Peyer's patch (tissue), 4 donors: ENCODE measurements around the gene MT1M. TPM values are rescaled to one million over a fixed set of nuclear protein-coding genes. Genes with fewer than 3 reads are reported as not detected.
A peak's percentile ranks its signal among the peaks of the same experiment; 100 is the strongest.
"Not testable (repeated sequence)": the region's sequence is repeated elsewhere in the genome, so short reads cannot be mapped to it uniquely, and the experiment has no call there.

ENCODE experiments used
- DNase-seq, 3 donors: peaks; one replicate each; pipeline ENCODE4 v3.0.0-alpha.2; 2017 to 2019
- H3K27ac ChIP-seq, 4 donors: fragments of 200-600 bp; sonication (generic); one replicate each; pipeline ENCODE4 v1.5.1; 2016 to 2019
- H3K27me3 ChIP-seq, 2 donors: fragments of 200-600 bp; sonication (generic); one replicate each; pipeline ENCODE4 v1.5.1; 2019
- H3K36me3 ChIP-seq, 3 donors: fragments of 200-600 bp; sonication (generic); one replicate each; pipeline ENCODE4 v1.5.1; 2016 to 2019
- H3K4me1 ChIP-seq, 4 donors: fragments of 200-600 bp; sonication (generic); one replicate each; pipeline ENCODE4 v1.5.1; 2016 to 2019
- H3K4me3 ChIP-seq, 4 donors: fragments of 200-600 bp; sonication (generic); 1 replicate in 3 of 4; 2 replicates in 1 of 4; pipeline ENCODE4 v1.5.1; 2016 to 2019; ENCODE audit warnings: mild to moderate bottlenecking in 1 of 4
- H3K9me3 ChIP-seq, 4 donors: fragments of 200-600 bp; sonication (generic); one replicate each; pipeline ENCODE4 v1.5.1; 2016 to 2019; ENCODE audit warnings: mild to moderate bottlenecking in 1 of 4
- CTCF ChIP-seq, 6 experiments: fragments of 450-650 bp in 4 of 6; fragments of 200-600 bp in 2 of 6; sonication (generic) in 1 of 6; IDR thresholded peaks; one replicate each; pipeline ENCODE4 v1.5.1; 2017 to 2019; ENCODE audit warnings: antibody characterized with exemption in 6 of 6, mild to moderate bottlenecking in 3 of 6, moderate library complexity in 1 of 6
- POLR2A ChIP-seq, 2 donors: fragments of 450-650 bp; IDR thresholded peaks; one replicate each; pipeline ENCODE4 v1.5.1; 2017; ENCODE audit warnings: antibody characterized with exemption in 2 of 2, mild to moderate bottlenecking in 2 of 2, moderate library complexity in 2 of 2
- total RNA-seq, 4 donors: library from RNA; depleted of rRNA; stranded (reverse); fragments of >200 nt; gene quantifications; one replicate each; pipeline ENCODE4 v1.1.0, GENCODE V29; 2016

Gene MT1M
- total RNA-seq, 4 donors from 2014 or later = 3.5 to 252 (median 11.3) TPM

GRCh38 chr16:56657555-56658326 lies 25.3 kb downstream of the MT1M start, which contains the start of gene MT1F:
Gene MT1F (plus strand): TSS chr16:56657959. CDS start chr16:56658059, 100 bp downstream.
- no peaks in the 10 kb centered on the region for H3K9me3 ChIP-seq
- H3K27ac ChIP-seq = peak within 1 kb of the TSS; percentile 70 to 86 (median 76)
- no peaks in the 10 kb centered on the region for H3K27me3 ChIP-seq
- TF ChIP-seq CTCF (IDR thresholded peaks at IDR 0.05) (peak in 1 of 6 experiments; percentile 24), POLR2A (IDR thresholded peaks at IDR 0.05) (peak; percentile 79 to 87)
- peaks cover 0 to 6% (median 0%) of the 10 kb centered on the region in 3 donors for H3K36me3 ChIP-seq
- DNase-seq = peak; percentile 87 to 99 (median 97)
- peak within 1 kb of the TSS; percentile 53 to 74 (median 66) for H3K4me3 ChIP-seq
- peaks cover 0 to 13% (median 2%) of the 10 kb centered on the region in 4 donors for H3K4me1 ChIP-seq

- H3K4me3 ChIP-seq = peak overlapping the region; percentile 53 to 74 (median 66)
- no peaks in the 10 kb centered on the region for H3K9me3 ChIP-seq
- H3K36me3 ChIP-seq = peaks cover 0 to 6% (median 0%) of the 10 kb centered on the region in 3 donors
- TF ChIP-seq CTCF (IDR thresholded peaks at IDR 0.05) (no peak), POLR2A (IDR thresholded peaks at IDR 0.05) (no peak)
- DNase-seq = peak in 1 of 3 donors; percentile 68
- peak overlapping the region in 3 of 4 donors; percentile 74 to 86 (median 78) for H3K27ac ChIP-seq
- H3K4me1 ChIP-seq = peaks cover 0 to 18% (median 2%) of the 10 kb centered on the region in 4 donors
- H3K27me3 ChIP-seq = no peaks in the 10 kb centered on the region
Observed at GRCh38 chr16:56658327-56658875, 25.9 kb downstream of the MT1M start.

GRCh38 chr16:56662357-56663354 lies 30.2 kb downstream of the MT1M start:
- no peaks in the 10 kb centered on the region for H3K27me3 ChIP-seq
- no peaks in the 10 kb centered on the region for H3K9me3 ChIP-seq
- DNase-seq = peak in 1 of 3 donors; percentile 25
- peak overlapping the region; percentile 5 to 44 (median 34) for H3K4me3 ChIP-seq
- H3K36me3 ChIP-seq = peaks cover 0 to 6% (median 0%) of the 10 kb centered on the region in 3 donors
- peaks cover 0 to 18% (median 2%) of the 10 kb centered on the region in 4 donors for H3K4me1 ChIP-seq
- H3K27ac ChIP-seq = peak overlapping the region in 1 of 4 donors; percentile 46
- TF ChIP-seq POLR2A (IDR thresholded peaks at IDR 0.05) = no peak
- no peak for TF ChIP-seq CTCF (IDR thresholded peaks at IDR 0.05)

- Histone ChIP-seq H3K27me3 (no peaks in the 10 kb centered on the region), H3K4me1 (peaks cover 0 to 25% (median 0%) of the 10 kb centered on the region in 4 donors), H3K36me3 (peaks cover 0 to 6% (median 0%) of the 10 kb centered on the region in 3 donors), H3K27ac (no peak overlapping the region), H3K9me3 (no peaks in the 10 kb centered on the region), H3K4me3 (no peak overlapping the region)
- DNase-seq = no peak
- no peak for TF ChIP-seq CTCF (IDR thresholded peaks at IDR 0.05)
- no peak for TF ChIP-seq POLR2A (IDR thresholded peaks at IDR 0.05)
Observed at GRCh38 chr16:56664506-56664905, 32.0 kb downstream of the MT1M start.

GRCh38 chr16:56665286-56666261 lies 33.1 kb downstream of the MT1M start:
- DNase-seq, H3K27ac ChIP-seq, H3K27me3 ChIP-seq, H3K36me3 ChIP-seq, H3K9me3 ChIP-seq: not testable (repeated sequence)
- H3K4me1 ChIP-seq = peaks cover 0 to 31% (median 0%) of the 10 kb centered on the region in 4 donors
- peak overlapping the region in 1 of 4 donors; percentile 56 for H3K4me3 ChIP-seq
